ENCODE results near the gene LIPI.

The LIPI gene

GRCh38 chr21:14243461-14243860 lies 32.7 kb upstream of the LIPI start:
- TF ChIP-seq CTCF (conservative IDR thresholded peaks at IDR 0.05; ENCODE audit: low read depth, low read length) = no peak
- no peak overlapping the region for H3K4me3 ChIP-seq (ENCODE audit: low read length)
- DNase-seq (ENCODE audit: low read depth) = no peak

DNA sequence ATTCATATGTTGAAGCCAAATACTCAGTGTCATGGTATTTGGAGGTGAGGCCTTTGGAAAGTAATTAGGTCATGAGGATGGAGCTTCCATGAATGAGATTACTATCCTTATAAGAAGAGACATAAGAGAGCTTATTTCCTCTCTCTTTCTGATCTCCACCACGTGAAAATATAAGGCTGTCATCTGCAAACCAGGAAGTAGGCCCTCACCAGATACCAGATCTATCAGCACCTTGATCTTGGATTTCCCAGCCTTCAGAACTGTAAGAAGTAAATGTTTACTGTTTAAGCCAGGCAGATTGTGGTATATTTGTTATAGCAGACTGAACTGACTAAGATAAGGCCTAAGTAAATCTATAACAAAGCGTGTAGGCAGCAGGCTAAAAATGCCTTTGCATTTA lies 30.5 kb upstream of the LIPI start:
- H3K4me3 ChIP-seq (ENCODE audit: low read length) = no peak overlapping the region
- no peak for DNase-seq (ENCODE audit: low read depth)
- no peak for TF ChIP-seq CTCF (conservative IDR thresholded peaks at IDR 0.05; ENCODE audit: low read depth, low read length)

DNA sequence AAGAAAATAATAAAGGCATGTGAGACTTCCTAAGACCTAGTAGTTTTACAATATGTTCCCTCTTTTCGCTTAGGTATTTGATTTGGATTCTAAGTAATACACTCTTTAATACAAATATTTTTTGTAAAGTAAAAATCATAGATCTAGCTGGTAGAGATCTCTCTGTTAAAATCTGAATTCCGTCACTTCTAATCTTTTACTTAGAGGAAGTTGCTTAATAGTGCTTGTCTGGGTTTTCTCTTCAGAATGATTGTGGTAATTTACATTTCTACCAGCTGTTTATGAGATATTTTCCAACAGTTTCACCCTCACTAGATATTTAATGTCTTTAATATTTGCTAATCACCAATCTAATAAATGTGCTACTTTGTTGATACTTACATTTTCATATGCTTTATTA lies 28.5 kb upstream of the LIPI start:
- H3K4me3 ChIP-seq (ENCODE audit: low read length) = no peak overlapping the region
- no peak for DNase-seq (ENCODE audit: low read depth)
- TF ChIP-seq CTCF (conservative IDR thresholded peaks at IDR 0.05; ENCODE audit: low read depth, low read length) = no peak

GRCh38 chr21:14236180-14236579 lies 25.4 kb upstream of the LIPI start:
- no peak for DNase-seq (ENCODE audit: low read depth)
- no peak for TF ChIP-seq CTCF (conservative IDR thresholded peaks at IDR 0.05; ENCODE audit: low read depth, low read length)
- H3K4me3 ChIP-seq (ENCODE audit: low read length) = no peak overlapping the region

DNA sequence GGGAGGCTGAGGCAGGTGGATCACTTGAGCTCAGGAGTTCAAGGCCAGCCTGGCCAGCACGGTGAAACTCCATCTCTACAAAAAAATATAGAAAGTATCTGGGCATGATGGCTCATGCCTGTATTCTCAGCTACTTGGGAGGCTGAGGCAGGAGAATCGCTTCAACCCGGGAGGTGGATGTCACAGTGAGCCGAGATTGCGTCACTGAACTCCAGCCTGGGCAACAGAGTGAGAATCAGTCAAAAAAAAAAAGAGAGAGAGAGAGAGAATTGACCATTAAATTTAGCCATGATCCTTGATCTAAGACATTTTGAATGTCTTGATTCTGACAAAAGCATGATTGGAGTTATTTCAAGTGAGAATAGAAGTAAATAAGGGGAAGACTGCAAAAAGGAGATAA lies 24.3 kb upstream of the LIPI start:
- DNase-seq (ENCODE audit: low read depth) = no peak
- no peak overlapping the region for H3K4me3 ChIP-seq (ENCODE audit: low read length)
- no peak for TF ChIP-seq CTCF (conservative IDR thresholded peaks at IDR 0.05; ENCODE audit: low read depth, low read length)

DNA sequence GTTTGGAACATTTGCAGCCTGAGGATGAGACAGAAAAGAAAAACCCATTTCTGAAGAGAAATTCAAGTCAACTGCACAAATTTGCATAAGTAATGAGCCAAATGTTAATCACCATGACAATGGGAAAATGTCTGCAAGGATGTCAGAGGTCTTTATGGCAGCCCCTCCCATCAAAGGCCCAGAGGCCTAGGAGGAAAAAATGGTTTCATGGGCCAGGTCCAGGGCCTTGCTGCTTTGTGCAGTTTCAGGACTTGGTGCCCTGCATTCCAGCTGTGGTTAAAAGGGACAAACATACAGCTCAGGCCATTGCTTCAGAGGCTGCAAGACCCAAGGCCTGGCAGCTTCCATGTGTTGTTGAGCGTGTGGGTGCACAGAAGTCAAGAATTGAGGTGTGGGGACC lies 18.6 kb upstream of the LIPI start:
- no peak overlapping the region for H3K4me3 ChIP-seq (ENCODE audit: low read length)
- no peak for DNase-seq (ENCODE audit: low read depth)
- TF ChIP-seq CTCF (conservative IDR thresholded peaks at IDR 0.05; ENCODE audit: low read depth, low read length) = no peak

DNA sequence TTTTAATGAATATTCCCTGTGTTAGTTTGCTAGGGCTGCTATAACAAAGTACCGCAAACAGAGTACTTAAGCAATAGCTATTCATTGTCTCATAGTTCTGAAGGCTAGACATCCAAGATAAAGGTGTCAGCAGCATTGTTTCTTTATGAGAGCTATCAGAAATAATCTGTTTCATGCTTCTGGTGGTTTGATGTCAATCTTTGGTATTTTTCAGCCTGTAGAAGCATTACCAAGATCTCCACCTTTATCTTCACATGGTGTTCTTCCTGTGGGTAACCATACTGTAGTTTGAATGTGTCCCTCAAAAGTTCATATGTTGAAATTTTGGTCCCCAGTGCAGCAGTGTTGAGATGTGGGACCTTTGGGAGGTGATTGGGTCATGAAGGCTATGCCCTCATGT lies 12.6 kb upstream of the LIPI start:
- no peak overlapping the region for H3K4me3 ChIP-seq (ENCODE audit: low read length)
- TF ChIP-seq CTCF (conservative IDR thresholded peaks at IDR 0.05; ENCODE audit: low read depth, low read length) = no peak
- no peak for DNase-seq (ENCODE audit: low read depth)
